NOMO-1 treated with dmso at 0.1 percent for 144 hours (cell line): ENCODE data around the gene ACTC1.
"Not testable (repeated sequence)": the region's sequence is repeated elsewhere in the genome, so short reads cannot be mapped to it uniquely, and the experiment has no call there.

Source experiments
- DNase-seq: peaks from one replicate; lab custom pipeline; 2025; ENCODE audit not compliant: unreplicated experiment; lab: John Stamatoyannopoulos, UW

The ACTC1 gene

DNA sequence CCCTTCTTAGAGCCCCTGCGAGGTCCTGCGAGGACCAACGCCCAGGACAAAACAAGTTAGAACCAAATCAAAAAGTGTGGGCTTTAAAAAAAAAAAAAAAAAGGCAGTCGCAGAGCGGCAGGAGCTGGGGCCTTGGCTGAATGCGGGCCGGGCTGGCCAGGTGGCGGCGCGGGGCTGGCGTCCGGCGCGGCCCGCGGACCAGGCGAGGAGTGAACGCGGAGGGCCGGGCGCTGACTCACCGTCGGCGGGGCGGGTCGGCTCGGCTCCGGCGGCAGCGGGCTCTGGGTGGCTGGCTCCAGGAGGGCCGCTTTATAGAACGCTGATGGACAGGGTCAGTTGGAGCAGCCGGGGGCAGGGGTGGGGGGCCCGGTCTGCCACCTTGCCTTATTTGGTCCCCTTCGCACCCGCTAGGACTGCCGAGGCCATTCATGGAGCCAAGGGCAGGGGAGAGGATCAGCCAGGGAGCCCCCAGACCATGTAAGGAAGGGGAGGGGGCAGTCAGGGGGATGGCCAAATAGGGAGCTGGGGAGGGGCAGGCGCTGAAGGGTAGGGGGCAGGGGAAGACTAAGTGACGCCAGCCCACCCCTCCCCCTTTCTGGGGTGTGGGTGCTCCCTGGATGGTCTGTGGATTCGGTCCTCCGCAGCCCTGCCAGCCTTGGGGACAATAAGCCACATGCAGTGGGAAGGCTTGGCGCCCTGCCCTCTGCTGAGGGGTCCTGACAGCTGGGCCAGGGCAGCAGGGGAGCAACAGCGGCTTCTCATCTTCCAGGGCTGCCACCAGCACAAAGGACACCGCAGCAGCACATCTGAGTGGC, at the start of gene ACTC1:
Gene ACTC1, minus strand, starts transcription at position 283 of the 815 bp plus-strand sequence. CDS start 741 bp downstream, outside the sequence.
- DNase-seq, result no peak

DNA sequence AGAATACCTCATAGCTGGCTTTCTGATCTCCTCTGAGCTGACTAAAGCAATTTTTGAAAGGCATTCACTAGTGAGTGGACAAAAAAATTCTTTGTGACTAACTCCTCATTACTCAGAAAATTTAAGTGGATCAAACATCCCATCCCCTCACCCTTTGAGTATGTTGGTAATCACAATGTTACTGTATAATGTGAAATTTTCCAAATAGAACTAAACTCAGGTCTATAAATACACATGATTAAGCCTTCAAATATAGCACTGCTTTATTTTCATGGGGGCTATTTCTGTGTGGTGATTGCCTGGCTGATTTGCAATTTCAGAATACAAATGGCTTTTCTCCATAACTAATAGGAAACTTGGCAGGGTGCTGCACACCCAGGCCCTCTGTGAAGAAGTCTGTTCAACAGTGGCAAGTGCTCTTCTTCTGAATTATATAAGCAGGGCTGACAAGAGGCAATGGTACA, 45.9 kb upstream of the ACTC1 start:
- DNase-seq, result no peak

DNA sequence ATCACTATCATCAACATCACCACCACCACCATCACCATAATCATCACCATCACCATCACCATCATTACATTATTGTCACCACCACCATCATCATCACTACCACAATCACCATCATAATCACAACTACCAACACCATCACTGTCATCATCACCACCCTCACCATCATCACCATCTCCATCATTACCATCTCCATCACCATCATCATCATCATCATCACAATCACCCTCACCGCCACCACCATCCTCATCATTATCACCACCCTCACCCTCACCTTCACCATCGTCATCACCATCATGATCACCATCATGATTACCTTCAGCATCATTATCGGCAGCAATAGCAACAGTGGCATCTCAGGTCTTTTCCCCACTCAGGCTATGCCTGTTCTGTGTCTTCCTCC, 42.9 kb upstream of the ACTC1 start:
- DNase-seq, result no peak

GRCh38 chr15:34837246-34838016, 42.1 kb upstream of the ACTC1 start:
- DNase-seq, result no peak

- no peak for DNase-seq
Observed at GRCh38 chr15:34828145-34828911, 33.0 kb upstream of the ACTC1 start.

DNA sequence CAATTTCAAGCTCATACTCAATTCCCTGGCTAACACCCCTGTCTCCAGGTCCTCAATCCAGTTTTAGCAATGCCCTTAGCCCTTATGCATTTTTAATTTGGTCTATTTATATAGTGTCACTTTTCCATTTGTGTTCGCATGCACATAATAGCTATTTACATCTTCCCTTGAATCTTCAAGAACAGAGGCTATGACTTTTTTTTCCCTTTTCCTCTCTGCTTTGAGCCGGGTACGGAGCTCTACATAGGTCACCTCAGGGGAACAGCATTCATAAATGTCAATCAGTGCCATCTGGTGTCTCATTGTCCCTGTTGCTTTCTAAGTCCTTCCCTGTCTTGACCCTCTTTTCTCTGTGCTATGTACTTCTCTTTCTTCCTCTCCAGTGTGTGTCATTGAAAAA, 26.5 kb upstream of the ACTC1 start:
- no peak for DNase-seq

DNA sequence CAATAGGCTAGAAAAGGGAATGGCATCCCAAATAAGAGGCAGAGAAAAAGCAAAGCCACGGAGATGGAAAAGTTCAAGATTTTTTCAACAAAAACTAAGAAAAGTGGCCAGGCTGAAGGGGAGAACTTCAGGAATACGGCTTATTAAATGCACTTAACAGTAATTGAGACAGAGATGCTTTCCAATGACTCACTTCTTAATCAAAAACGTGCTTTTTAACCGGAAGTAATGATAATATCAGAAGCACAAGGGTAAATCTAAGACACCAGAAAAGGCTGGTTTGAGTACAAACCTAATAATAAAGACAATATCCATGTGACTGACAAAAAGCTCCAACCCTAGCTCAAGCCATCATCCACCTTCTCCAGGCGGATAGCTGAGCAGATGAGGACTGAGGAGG, 24.8 kb upstream of the ACTC1 start:
- DNase-seq, result no peak

DNA sequence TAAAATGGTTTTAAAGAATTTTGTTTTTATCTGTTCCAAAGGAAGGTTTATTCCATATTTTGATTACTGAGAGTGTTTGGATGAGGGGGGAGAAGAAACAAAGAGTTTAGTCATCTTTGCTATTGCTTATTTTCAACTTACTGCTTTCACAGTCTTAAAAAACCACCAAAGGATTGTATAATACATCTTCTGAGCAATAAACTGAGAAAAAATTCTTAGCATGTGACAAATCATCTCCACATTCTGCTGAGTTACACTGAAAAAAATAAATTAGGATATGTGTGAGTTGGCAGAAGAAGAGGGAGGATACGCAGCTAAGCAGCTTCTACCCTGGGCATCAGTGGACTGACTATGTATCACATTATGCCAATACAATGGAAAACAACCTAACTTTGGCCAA, 23.2 kb upstream of the ACTC1 start:
- DNase-seq, result no peak

GRCh38 chr15:34815836-34816235, 20.5 kb upstream of the ACTC1 start:
- no peak for DNase-seq

GRCh38 chr15:34813446-34814190, 18.3 kb upstream of the ACTC1 start:
- no peak for DNase-seq

DNA sequence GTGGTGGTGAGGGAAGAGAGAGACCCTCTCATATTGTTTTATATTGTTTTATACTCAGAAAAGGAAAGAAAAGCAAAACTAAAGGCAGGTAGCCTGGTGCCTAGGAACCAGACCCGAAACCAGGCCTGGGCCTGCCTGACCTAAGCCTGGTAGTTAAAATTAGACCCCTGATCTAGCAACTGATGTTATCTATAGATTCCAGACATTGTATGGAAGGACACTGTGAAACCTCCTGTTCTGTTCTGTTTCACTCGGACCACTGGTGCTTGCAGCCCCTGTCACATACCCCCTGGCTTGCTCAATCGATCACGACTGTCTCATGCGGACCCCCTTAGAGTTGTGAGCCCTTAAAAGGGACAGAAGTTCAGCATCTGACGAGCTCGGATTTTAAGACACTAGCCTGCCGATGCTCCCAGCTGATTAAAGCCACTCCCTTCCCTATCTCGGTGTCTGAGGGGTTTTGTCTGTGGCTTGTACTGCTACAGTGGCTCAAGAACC, 17.6 kb upstream of the ACTC1 start:
- not testable (repeated sequence) for DNase-seq

GRCh38 chr15:34812369-34812768, 17.0 kb upstream of the ACTC1 start:
- no peak for DNase-seq

- no peak for DNase-seq
Observed at GRCh38 chr15:34810443-34811129, 15.2 kb upstream of the ACTC1 start.

DNA sequence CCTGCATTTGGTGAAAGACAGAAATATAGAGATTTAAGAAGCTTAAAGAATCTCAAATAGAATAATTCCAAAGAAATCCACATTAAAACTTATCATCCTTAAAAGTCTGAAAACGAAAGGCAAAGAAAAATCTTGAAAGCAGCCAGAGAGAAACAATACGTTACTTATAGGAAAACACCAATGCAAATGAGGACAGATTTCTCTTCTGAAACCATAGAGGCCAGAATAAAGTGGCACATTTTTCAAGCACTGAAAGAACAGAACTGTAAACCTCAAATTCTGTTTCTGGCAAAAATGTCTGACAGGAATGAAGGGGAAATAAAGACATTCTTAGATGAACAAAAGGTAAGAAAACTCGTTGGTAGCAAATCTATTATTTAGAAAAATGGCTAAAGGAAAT, 13.8 kb upstream of the ACTC1 start:
- no peak for DNase-seq

GRCh38 chr15:34808016-34808415, 12.7 kb upstream of the ACTC1 start:
- DNase-seq, result no peak

DNA sequence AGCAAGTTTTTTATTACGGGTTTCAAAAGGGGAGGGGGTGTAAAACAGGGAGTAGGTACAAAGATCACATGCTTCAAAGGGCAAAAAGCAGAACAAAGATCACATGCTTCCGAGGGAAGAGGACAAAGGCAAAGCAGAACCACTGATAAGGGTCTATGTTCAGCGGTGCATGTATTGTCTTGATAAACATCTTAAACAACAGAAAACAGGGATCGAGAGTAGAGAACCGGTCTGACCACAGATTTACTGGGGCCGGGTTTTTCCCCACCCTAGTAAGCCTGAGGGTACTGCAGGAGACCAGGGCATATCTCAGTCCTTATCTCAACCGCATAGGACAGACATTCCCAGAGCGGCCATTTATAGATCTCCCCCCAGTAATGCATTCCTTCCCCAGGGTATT, 11.9 kb upstream of the ACTC1 start:
- not testable (repeated sequence) for DNase-seq

DNA sequence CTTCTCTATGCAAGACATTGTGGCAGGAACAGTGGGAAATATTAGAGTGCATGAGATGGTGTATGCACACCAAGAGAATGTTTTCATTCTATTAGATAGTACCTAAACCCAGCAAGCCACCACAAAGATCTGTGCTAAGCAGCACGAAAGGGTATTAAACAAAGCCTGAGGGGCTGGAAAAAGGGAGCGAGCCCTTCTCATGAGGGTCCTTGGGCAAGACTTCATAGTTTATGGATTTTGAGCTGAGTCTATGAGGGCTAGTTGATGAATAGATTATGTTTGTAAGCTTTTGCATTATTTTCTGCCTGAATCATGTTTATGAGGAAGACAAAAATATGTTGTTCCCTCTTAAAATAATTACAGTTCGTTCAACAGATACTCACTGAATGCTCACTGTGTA, 9.4 kb upstream of the ACTC1 start:
- DNase-seq, result no peak

DNA sequence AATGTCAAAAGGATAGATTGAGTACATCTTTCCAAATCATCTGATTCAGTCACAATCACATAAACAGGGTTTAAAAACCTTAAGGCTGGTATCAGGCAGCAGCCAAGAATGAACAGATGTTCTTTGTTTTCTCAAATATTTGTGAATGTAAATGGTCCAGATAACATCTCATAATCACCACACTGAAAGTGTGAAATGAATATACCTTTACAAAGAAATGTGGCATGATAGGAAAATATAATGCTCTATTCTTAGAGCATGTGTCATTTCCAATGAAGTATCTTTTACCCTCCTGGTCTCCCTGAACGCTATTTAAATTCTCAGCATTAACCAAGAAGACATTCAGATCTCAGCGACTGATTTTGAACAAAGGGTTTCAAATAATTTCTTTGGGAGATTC, 8.8 kb upstream of the ACTC1 start:
- DNase-seq, result no peak

DNA sequence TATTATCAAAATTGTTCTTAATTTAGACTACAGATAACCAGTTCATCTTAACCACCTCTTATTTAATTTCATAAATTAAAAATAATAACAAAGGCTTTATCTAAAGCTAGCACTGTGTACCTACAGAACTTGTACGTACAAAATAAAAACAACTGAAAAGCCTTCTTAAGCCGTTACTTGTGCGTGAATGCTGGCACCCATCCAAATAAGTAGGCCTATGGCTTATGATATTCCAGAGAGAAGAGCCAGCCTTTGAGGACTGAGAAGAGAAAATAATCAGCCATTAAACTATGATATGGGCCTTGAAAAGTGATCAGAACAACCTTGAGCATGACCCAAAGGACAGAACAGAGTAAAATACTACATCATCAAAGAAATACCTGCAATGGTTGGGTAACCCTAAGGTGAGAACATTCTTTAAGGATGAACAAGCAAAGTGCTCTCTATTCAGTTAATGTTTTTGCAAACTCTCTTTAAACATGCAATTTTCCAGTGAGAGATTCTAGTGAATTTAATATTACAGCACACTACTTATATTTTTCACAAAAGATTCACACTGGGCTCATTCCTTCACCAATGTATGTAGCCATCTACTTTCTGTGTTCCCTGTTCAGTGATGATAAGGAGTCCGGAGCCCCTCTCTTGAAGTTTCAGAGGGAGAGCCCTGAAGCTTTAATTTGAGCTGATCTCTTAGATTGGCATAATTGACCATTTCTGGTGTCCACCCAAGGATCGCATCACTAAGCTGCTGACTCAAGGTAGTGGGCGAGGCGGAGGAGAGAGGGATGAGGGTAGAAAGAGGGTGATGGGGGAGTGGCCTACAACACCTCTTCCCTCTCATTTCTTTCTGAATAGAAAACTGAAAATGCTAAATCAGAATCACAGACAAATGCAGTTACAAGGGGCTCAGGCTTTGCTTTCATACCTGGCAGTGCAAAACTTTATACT, 7.7 kb upstream of the ACTC1 start:
- DNase-seq, result no peak
